ENCODE results near the gene ST8SIA4.

The ST8SIA4 gene

DNA sequence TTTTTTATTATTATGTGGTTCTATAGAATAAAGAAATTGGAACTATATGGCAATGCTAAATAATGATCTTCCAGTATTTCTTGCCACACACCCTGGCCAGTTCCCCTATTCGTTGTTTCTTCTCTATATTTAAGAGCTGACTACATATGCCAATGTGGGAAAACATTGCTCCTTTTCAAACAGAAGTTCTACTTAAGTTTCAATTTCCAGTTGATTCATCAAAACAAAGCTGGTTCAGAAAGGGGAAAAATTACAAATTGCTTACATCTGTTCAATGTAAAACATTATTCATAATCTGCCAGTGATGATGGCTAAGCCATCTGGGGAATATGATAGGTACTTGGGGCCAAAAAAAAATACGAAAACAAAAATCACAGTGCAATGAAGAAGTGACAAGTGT is 76.9 kb downstream of the ST8SIA4 start:
- H3K4me3 ChIP-seq (ENCODE audit: low read length), result no peak overlapping the region
- H4K20me1 ChIP-seq (ENCODE audit: control insufficient read depth, insufficient read depth, low read depth, low read length), result no peaks in the 10 kb centered on the region
- no peaks in the 10 kb centered on the region for H3K27me3 ChIP-seq (ENCODE audit: control insufficient read depth, low read length)
- TF ChIP-seq EZH2phosphoT487 (IDR thresholded peaks at IDR 0.05; ENCODE audit: borderline replicate concordance, low read length), result no peak
- TF ChIP-seq, protein P1, sequence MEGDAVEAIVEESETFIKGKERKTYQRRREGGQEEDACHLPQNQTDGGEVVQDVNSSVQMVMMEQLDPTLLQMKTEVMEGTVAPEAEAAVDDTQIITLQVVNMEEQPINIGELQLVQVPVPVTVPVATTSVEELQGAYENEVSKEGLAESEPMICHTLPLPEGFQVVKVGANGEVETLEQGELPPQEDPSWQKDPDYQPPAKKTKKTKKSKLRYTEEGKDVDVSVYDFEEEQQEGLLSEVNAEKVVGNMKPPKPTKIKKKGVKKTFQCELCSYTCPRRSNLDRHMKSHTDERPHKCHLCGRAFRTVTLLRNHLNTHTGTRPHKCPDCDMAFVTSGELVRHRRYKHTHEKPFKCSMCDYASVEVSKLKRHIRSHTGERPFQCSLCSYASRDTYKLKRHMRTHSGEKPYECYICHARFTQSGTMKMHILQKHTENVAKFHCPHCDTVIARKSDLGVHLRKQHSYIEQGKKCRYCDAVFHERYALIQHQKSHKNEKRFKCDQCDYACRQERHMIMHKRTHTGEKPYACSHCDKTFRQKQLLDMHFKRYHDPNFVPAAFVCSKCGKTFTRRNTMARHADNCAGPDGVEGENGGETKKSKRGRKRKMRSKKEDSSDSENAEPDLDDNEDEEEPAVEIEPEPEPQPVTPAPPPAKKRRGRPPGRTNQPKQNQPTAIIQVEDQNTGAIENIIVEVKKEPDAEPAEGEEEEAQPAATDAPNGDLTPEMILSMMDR (IDR thresholded peaks at IDR 0.05; ENCODE audit: low read depth, low read length, poor library complexity, severe bottlenecking), result no peak
- H3K79me2 ChIP-seq (ENCODE audit: control insufficient read depth, low read length), result no peaks in the 10 kb centered on the region
- peaks cover 20% of the 10 kb centered on the region for H3K4me1 ChIP-seq (ENCODE audit: control insufficient read depth, low read length)
- H3K4me2 ChIP-seq (ENCODE audit: low read length), result no peak overlapping the region
- no peaks in the 10 kb centered on the region for H3K9me3 ChIP-seq (ENCODE audit: control insufficient read depth, insufficient read depth, low read length)
- no peaks in the 10 kb centered on the region for H3F3A ChIP-seq (ENCODE audit: control insufficient read depth, insufficient read depth)
- no peaks in the 10 kb centered on the region for H3K36me3 ChIP-seq (ENCODE audit: control insufficient read depth, low read length)
- no peak overlapping the region for H3K27ac ChIP-seq (ENCODE audit: low read depth, low read length)
- no peaks in the 10 kb centered on the region for H3K9me2 ChIP-seq (replicated peaks; ENCODE audit: control insufficient read depth, low read length)

DNA sequence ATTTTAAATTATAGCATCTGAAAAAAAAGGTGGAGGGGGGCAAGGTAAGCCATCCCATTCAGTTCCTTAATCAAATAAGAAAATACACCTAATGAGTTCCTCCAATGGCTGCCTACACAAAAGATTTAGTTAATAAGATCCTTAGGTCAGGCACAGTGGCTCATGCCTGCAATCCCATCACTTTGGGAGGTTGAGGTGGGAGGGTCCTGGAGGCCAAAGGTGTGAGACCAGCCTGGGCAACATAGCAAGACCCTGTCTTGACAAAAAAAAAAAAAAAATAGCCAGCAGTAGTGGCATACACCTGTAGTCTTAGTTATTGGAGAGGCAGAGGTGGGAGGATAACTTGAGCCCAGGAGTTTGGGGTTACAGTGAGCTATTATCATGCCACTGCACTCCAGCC is 78.4 kb downstream of the ST8SIA4 start:
- Histone ChIP-seq H3K36me3 (ENCODE audit: control insufficient read depth, low read length) (no peaks in the 10 kb centered on the region), H3K79me2 (ENCODE audit: control insufficient read depth, low read length) (no peaks in the 10 kb centered on the region), H3K9me3 (ENCODE audit: control insufficient read depth, insufficient read depth, low read length) (no peaks in the 10 kb centered on the region), H3K9me2 (replicated peaks; ENCODE audit: control insufficient read depth, low read length) (no peaks in the 10 kb centered on the region), H3K27me3 (ENCODE audit: control insufficient read depth, low read length) (no peaks in the 10 kb centered on the region), H3K4me3 (ENCODE audit: low read length) (no peak overlapping the region), H3K4me1 (ENCODE audit: control insufficient read depth, low read length) (peaks cover 20% of the 10 kb centered on the region), H3K27ac (ENCODE audit: low read depth, low read length) (no peak overlapping the region), H3F3A (ENCODE audit: control insufficient read depth, insufficient read depth) (no peaks in the 10 kb centered on the region), H3K4me2 (ENCODE audit: low read length) (no peak overlapping the region), H4K20me1 (ENCODE audit: control insufficient read depth, insufficient read depth, low read depth, low read length) (no peaks in the 10 kb centered on the region)
- no peak for TF ChIP-seq EZH2phosphoT487 (IDR thresholded peaks at IDR 0.05; ENCODE audit: borderline replicate concordance, low read length)
- TF ChIP-seq, protein P1 (IDR thresholded peaks at IDR 0.05; ENCODE audit: low read depth, low read length, poor library complexity, severe bottlenecking), result no peak

DNA sequence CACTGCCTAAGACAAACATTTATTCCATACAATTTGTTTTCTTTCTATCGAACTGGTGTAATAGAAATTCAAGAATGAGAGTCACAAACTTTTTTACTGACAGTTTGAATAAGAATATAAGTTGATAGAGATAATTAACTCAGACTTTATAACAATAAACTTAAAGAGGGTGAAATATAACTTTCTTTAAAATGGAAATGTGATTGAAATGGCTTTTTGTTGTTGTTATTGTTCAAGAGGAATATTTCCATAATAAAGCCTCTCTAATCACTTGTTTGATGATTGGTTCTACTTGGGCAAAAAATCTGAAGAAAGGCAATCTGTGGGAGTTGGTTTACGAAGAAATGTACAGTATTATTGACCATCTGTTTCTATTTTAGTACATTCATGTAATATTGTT is 79.3 kb downstream of the ST8SIA4 start:
- Histone ChIP-seq H3K9me2 (replicated peaks; ENCODE audit: control insufficient read depth, low read length) (no peaks in the 10 kb centered on the region), H3K36me3 (ENCODE audit: control insufficient read depth, low read length) (no peaks in the 10 kb centered on the region), H3K79me2 (ENCODE audit: control insufficient read depth, low read length) (no peaks in the 10 kb centered on the region), H4K20me1 (ENCODE audit: control insufficient read depth, insufficient read depth, low read depth, low read length) (no peaks in the 10 kb centered on the region), H3K4me2 (ENCODE audit: low read length) (no peak overlapping the region), H3K27me3 (ENCODE audit: control insufficient read depth, low read length) (no peaks in the 10 kb centered on the region), H3K9me3 (ENCODE audit: control insufficient read depth, insufficient read depth, low read length) (no peaks in the 10 kb centered on the region), H3K4me3 (ENCODE audit: low read length) (no peak overlapping the region), H3K4me1 (ENCODE audit: control insufficient read depth, low read length) (peaks cover 18% of the 10 kb centered on the region), H3K27ac (ENCODE audit: low read depth, low read length) (no peak overlapping the region), H3F3A (ENCODE audit: control insufficient read depth, insufficient read depth) (no peaks in the 10 kb centered on the region)
- no peak for TF ChIP-seq EZH2phosphoT487 (IDR thresholded peaks at IDR 0.05; ENCODE audit: borderline replicate concordance, low read length)
- TF ChIP-seq, protein P1 (IDR thresholded peaks at IDR 0.05; ENCODE audit: low read depth, low read length, poor library complexity, severe bottlenecking), result no peak

DNA sequence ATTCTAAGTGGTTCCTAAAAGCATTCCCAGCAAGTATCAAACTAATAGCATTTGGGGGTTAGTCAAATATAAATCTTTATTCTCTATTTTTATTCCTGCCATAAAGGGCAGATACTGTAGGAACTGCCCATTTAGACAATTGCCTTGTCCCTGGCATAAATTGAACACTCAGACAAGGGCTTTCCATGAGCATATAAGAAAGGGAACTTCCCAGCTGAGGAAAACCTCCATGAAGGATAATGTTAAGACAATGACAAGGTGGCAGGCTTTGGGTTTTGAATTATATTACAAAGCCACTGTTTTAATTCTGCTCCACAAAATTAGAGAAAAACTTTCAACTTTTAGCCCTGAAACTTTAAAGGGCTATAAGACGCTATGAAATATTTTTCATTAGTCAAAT is 81.3 kb downstream of the ST8SIA4 start:
- Histone ChIP-seq H3F3A (ENCODE audit: control insufficient read depth, insufficient read depth) (no peaks in the 10 kb centered on the region), H3K36me3 (ENCODE audit: control insufficient read depth, low read length) (no peaks in the 10 kb centered on the region), H3K4me3 (ENCODE audit: low read length) (no peak overlapping the region), H3K9me3 (ENCODE audit: control insufficient read depth, insufficient read depth, low read length) (no peaks in the 10 kb centered on the region), H3K4me2 (ENCODE audit: low read length) (no peak overlapping the region), H3K27me3 (ENCODE audit: control insufficient read depth, low read length) (no peaks in the 10 kb centered on the region), H3K9me2 (replicated peaks; ENCODE audit: control insufficient read depth, low read length) (no peaks in the 10 kb centered on the region), H3K4me1 (ENCODE audit: control insufficient read depth, low read length) (no peaks in the 10 kb centered on the region), H3K27ac (ENCODE audit: low read depth, low read length) (no peak overlapping the region), H4K20me1 (ENCODE audit: control insufficient read depth, insufficient read depth, low read depth, low read length) (no peaks in the 10 kb centered on the region), H3K79me2 (ENCODE audit: control insufficient read depth, low read length) (no peaks in the 10 kb centered on the region)
- no peak for TF ChIP-seq EZH2phosphoT487 (IDR thresholded peaks at IDR 0.05; ENCODE audit: borderline replicate concordance, low read length)

Measured in DOHH2 (cell line).